Measurements from ENCODE around the gene AJAP1. TPM values are rescaled to one million over a fixed set of nuclear protein-coding genes. Genes with fewer than 3 reads are reported as not detected.

The AJAP1 gene
- total RNA-seq, 1 donor from 2014 or later: not detected

DNA sequence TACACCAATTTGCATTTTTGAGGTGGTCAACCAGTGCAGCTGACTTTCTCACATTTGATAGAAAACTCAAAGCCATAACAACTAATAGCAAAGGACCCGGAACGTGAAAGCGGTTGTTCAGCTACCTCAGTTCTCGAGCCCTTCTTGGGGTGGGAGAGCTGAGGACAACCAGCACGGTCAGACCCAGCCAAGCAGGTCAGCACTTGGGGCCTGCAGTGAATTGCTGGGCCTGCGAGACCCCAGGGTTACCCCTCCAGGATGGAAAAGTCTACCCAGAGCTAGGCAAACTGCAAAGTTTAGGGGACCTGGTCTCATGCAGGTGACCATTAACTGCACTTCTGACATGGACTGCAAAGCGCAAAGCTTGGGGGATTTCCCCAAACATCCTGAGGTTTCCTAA lies 23.8 kb upstream of the AJAP1 start:
- intact Hi-C loops (cut with micrococcal nuclease): no loop called here

DNA sequence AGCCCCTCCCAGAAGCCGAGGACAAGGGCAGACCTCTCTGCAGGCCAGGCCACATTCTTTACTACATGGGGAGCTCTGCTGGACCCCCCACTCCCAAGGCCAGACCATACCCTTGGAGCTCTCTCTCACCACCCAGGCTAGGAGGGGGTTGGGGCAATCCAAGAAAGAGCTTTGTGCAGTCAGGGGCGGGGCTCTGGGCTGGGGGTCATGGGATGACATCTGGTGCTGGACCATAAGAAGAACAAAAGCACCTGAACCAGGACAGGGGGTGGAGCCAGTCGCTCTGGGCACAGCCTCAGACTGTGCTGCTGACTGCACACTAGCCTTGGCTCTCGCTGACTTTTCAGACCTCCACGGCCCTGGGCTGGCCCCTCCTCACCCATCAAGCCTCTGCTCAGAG lies 23.1 kb upstream of the AJAP1 start:
- intact Hi-C loops (cut with micrococcal nuclease): no loop called here

DNA sequence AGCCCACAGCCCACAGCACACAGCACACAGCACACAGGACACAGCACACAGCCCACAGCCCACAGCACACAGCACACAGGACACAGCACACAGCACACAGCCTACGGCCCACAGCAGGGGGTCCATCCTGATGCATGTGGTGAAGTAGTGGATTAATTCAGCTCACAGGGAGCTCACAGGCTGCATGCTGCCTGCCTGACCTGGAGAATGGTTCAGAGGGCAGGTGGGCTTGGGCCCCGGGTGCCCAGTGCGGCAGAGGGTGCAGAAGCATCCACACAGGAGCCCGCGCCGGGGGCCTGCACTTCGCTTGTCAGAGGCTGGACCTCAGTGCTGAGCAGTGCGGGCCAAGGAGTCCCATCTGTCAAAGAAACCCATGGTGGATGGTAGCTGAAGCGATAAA lies 21.1 kb upstream of the AJAP1 start:
- intact Hi-C loops (cut with micrococcal nuclease): no loop called here

DNA sequence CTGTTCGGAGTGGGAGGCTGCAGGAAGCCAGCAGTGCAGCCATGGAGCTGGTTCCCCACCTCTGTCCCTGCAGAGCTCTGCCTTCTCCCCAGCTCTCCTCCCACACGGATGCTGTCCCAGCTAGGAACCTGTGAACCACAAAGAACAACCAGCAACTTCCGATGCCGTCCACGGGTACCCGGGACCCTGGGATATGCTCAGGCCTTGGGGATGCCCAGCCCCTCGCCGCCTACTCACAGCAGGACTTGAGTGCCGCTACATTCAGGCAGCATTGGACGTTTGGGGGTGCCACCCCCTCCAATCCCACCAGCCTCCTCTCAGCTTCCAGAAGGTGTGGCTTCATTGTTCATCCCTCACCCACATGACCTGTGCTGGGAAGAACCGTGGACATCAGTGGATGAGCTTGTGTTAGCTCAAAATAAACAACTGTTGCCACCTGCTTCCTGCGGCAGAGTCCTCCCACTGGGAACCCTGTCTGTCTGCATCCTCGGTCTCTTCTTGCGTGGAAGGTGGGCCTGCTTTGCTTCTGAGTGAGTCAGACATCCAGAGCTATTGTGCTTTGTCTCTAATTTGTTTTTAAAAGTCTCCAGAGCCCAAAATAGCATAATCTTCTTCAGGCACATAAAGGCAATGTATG lies 20.1 kb upstream of the AJAP1 start:
- intact Hi-C loops (cut with micrococcal nuclease): no loop called here

DNA sequence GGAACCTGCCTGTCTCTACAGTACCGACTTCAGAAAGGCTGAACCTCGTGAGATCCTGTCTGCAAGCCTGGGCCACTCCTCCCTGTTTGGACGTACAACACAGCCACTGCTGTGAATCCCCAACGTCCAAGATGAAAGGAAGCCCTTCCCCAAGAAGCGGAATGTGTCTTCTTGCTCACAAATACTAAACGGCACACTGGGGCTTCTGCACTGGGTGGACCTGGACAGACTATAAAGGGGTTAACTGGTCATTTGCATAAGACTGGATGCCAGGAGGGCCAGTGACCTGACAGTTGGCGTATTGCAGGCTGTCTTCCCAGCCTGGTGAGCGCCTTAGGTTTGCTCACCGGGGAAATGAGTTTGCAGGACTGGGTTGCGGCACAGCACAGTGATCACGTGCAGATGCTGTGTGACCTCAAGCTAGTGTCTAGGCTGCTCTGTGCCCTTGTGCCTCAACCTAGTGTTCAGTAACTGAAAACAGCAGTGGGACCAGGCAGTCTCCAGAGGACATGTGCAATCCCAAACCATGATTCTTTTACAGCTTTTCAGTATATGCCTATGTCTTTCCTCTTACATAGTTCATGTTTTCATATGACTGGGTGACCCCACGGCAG lies 19.5 kb upstream of the AJAP1 start:
- intact Hi-C loops (cut with micrococcal nuclease): no loop called here

DNA sequence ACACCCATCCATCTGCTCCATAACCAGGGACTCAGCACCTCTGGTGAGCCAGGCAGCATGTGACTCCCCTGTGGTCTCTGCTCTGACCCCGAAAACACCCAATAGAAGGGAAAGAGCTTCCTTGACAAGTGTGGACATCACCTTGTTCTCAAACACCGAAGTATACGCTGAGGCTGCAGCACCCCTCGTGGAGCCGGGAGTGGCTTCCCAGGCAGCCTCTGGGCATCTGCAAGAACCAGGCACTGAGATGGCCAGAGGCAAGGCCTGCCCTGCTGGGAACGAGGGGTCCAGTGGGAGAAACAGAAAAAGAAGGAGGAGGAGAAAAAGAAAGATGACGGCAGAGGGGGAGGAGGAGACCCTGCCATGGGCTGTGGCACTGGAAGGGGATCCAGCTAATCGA lies 18.2 kb upstream of the AJAP1 start:
- intact Hi-C loops (cut with micrococcal nuclease): no loop called here

DNA sequence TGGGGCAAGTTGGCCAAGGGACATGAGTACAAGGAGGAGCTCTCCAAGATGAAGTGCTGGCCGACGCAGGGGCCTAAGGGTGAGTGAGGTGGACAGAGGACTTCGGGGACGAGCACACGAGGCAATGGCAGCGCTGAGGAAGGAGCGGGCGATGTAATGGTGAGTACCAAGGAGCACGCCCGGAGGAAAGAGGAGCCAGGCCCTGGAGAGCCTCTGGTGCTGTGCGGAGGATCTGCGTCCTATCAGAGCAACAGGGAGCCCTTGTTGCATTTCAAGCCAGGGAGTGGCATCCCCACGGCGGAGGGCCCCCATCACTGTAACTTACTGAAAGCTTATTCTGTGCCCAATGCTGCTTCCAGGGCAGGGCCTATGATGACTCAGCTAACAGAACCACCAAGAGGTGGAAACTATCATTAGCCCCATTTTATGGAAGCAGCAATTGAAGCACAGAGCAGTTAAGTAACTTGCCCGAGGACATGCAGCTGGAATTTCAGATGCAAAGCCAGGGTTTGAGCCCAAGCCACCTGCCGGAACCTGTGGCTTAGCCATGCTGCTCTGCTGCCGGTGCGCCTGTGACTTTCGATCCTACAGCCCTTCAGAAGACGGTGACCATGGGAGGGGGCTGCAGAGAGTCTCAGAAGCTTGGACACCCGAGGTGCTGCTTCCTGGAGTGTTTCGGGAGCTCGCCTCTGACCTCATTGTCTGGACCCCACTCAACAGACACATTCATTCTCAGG lies 17.6 kb upstream of the AJAP1 start:
- intact Hi-C loops (cut with micrococcal nuclease): no loop called here

DNA sequence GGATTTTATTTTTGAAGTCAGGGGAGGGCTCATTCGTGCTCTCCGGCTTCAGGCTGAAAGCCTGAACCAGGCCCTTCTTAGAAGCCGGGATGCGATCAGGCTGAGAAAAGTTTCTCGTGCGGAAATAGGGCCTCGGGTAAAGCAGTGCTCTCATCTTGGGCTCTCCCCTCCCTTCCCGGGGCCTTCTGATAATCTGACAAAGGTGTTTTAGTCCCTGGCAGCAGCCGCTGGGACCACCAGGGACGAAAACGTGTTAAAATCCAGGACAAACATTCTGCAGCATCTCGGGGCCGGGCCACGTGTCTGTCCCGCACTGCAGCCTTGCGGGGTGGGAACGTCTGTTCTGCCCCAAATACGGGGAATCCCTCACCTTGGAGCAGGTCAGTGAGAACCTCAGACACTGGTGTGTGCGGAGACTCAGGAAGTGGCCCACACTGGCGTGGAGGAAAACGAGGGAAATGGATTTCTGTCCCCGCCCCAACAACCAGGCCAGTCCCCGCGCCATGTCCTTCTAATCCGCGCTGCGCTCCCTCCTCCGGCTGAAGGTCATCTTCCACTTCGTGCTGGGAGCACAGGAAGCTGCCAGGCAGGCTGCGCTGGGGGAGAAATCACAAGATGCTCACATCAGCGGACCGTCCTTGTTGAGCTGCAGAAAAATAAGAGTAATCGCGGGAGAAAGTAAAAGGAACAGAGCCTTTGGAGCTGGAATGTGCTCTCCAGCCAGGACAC lies 16.6 kb upstream of the AJAP1 start:
- intact Hi-C loops (cut with micrococcal nuclease): no loop called here

DNA sequence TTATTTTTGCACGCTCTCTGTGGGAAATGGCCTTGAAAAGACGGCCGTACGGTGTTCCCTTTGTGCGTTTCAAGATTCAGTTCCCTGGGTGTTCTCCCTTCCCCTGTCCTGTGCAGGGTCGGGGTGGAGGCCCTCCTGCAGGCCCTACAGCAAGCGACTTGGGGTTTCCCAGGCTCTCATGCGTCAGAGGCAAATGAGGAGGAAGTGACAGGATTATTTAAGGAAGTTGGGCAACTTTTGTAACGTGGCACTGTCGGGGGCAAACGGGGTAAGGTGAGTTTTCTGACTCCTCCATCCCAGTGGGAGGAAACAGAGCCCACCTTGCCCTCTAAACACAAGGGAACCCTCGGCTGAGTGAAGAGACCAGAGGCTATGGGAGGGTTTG lies 16.1 kb upstream of the AJAP1 start:
- intact Hi-C loops (cut with micrococcal nuclease): no loop called here

DNA sequence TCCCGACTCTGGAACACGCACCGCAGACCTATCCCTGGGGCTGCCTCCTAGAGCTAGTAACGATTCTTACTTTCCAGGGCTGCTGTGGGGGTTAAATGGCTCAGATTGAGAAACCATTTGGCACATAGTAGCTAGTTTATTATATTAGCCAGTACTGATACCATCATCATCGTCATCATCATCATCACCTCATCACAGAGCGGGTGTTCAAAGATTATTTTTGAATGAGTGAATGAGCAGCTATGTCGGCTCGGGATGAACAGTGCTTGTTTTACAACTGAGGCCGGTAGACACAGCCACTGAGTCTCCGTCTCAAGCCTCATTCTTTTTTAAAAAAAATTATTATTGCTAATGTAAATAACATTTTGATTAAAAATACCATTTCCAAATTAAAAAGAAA lies 13.5 kb upstream of the AJAP1 start:
- intact Hi-C loops (cut with micrococcal nuclease): no loop called here

DNA sequence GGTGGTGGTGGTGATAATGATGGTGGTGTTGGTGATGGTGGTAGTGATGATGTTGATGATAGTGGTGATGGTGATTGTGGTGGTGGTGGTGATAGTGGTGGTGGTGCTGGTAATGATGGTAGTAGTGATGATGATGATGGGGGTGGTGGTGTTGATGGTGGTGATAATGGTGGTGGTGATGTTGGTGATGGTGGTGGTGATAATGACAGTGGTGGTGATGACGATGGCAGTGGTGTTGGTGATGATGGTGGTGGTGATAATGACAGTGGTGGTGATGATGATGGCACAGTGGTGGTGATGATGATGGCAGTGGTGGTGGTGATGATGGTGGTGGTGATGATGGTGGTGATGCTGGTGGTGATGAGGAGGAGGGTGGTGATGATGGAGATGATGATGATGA lies 7.0 kb upstream of the AJAP1 start:
- intact Hi-C loops (cut with micrococcal nuclease): no loop called here

DNA sequence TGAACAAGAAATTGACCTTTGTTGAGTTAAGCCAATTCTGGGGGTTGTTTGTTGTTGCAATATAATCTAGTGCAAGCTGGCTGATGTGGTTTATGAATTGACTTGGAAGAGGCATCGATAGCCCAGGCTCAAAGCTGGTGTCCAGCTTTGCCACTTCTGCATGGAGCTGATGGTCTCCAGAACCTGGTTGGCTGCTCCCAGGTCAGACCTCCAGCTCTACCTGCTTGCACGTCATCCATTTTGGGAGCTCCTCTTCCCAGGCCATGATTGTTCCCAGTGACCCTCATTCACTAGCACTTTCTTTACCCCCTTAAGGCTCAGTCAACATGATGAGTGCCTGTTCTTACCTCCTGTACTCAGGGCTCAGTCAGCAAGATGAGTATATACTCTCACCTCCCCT lies 5.8 kb upstream of the AJAP1 start:
- intact Hi-C loops (cut with micrococcal nuclease): no loop called here

DNA sequence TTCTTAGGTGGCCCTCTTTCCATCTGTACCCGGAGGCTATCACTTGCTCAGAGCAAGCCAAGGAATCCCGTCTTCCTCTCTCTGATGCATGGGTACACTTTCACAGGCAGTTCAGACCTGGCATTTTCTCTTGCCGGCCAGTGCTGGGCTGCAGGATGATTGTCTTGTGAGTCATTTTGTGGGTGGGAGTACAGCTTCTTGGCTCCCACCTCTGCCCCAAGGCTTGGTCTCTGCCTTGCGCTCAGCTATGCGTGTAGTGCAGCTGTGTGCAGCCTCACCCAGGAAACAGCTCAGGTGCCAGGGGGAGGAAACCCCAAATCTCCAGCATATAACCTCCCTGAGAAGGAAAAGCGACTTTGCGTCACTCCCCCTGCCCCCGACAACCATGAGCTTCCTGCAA lies 3.9 kb upstream of the AJAP1 start:
- intact Hi-C loops (cut with micrococcal nuclease): loop anchor here (5.0 to 10.0 kb wide), 3 partner anchors 476 to 1094 kb away; no protein-coding TSS in a partner anchor

DNA sequence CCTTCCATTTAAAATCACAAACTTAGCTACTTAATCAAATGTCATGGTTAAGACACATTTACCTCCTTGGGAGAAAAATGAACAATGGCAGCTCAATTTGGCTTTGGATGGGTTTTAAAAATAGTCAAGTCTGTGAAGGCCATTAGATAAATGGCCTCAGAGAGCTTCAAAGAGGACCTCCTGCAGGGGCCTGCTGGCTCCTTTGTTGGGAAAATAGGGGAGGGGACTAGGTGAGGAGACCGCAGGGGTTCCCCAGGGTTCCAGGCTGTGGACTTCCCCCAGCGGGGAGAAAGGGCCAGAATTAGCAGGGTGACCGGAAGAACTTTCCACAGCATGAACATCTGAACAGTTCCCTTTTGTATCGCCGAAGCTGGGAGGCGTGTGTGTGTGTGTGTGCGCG lies 3.4 kb upstream of the AJAP1 start:
- intact Hi-C loops (cut with micrococcal nuclease): loop anchor here (5.0 to 10.0 kb wide), 3 partner anchors 476 to 1094 kb away; no protein-coding TSS in a partner anchor

DNA sequence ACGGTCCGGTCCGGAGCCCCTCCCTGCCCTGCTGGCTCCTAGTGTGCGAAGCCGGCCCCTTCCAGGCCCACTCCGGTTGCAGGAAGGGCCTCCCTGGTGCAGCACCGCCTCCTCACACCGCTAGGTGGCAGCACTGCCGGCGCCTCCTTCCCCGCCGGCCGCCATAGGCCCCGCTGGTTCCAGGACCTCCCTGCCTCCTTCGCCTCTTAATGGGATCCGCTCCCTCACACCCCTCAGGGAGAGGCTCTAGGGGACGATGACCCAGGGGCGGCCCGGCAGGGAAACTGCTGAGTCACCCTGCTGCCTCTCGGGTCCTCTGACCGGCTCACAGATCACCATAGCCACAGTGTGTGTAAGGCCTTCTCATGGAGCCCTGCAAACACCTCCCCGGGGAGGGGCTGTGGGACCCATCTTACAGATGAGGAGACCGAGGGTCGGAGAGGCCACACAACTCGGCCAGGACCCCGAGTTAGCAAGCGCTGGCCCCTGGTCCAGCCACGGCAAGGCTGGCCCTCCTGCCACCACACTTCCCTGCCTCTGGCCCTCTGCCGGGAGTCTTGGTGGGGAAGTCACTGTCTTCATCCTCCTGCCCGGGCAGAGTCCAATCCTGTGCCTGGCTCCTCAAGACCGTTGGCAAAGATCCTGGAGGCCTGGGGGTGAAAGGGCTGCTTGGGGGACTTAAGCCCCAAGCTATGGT lies 1.6 kb upstream of the AJAP1 start:
- intact Hi-C loops (cut with micrococcal nuclease): loop anchor here (2.0 to 10.0 kb wide), 4 partner anchors 478 to 1092 kb away; no protein-coding TSS in a partner anchor

DNA sequence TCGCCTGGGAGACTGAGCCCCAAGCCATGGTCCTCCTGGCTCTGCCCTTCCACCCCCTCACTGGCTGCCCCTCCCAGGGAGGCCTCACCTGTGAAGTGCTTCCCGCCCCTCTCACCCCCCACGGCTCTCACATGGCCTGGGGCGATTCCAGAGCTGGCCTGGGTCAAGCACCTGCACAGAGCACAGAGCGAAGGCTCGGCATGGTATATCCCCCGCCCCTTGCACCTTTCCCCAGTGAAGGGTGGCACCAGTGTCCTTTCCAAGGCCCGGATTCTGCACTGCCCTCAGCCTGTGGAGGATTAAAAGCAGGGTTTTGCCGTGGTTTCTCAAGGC lies 1.1 kb upstream of the AJAP1 start:
- intact Hi-C loops (cut with micrococcal nuclease): loop anchor here (2.0 to 10.0 kb wide), 4 partner anchors 478 to 1092 kb away; no protein-coding TSS in a partner anchor

DNA sequence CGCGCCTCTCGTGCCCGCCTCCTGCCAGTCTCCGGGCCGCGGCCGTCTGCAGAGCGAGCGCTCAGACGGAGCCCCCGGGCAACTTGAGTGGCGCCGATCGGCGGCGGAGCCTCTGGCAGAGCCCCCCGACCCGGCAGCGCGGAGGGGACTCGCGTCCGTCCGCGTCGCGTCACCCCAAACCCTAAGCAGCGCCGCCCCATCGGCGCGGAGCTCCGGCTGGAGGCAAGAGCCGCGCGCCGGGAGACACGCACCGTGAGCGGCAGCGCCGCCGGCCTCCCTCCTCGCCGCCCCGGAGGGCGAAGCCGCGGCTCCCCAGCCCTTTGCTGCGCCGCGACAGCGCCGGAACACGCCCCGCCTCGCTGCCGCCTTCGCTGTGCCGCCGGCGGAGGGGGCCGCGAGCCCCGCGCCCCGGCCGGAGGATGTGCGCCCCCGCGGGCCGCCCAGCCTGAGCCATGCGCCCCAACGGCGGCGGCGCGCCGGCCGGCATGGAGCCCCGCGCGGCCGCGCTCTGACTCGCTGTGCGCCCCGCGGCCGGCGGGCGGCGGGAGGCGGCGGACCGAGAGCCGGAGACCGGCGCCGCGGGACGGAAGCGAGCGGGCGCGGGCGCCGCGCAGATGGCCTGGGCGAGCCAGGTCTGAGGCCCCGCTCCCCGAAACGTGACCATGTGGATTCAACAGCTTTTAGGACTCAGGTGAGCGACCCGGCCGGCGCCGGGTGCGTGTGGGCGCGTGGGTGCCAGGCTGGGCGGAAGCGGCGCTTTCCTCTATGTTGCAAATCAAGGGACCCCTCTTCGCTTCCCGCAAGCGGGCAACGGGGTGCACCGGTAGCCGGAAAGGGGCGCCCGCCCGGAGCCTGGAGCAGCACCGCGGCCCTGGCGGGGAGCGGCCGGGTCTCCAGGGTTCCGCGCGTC lies 610 bp downstream of the AJAP1 start:
- intact Hi-C loops (cut with micrococcal nuclease): loop anchor here (5.0 to 10.0 kb wide), 3 partner anchors 480 to 1090 kb away; no protein-coding TSS in a partner anchor

DNA sequence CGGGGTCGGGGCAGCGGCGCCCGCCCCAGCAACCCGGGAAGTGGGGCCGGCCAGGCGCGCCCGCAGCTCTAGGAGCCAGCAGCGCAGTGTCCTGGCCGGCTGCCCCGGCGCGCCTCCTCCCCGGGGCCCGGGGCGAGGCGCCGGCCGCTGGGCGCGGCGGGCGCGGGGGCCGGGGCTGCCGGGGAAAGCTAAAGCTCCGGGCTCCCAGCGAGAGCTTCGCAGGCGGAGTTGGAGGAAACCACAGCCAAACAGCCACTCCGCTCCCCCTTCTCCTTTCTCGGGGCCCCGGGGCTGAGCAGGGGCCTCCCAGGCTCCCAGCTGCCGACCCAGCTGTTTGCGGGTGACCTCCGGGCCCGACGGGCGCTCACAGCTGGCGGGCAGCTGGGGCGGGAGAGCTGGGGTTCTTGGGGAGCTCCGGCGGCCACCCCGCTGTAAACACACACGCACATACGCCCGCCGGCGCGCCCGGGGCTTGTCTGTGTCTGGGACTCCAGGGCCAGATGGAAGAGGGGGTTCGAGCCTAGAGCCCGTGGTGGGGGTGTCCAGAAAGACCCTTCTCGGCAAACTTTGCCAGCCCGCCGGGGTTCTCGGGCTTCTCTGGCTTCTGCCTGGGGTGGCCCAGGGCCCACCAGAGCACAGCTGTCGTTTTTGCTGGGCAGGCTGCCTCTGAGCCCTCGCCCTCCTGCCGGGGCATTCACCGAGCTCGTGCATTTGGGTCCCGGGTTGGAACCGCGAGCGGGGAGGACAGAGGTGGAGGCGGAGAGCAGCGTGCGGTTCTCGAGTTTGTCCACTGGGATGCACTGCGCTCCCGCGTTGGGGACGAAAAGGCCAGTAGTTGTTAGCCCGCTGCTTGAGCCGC lies 1.5 kb downstream of the AJAP1 start:
- intact Hi-C loops (cut with micrococcal nuclease): loop anchor here (10.0 kb wide), 2 partner anchors 481 to 1089 kb away; no protein-coding TSS in a partner anchor

DNA sequence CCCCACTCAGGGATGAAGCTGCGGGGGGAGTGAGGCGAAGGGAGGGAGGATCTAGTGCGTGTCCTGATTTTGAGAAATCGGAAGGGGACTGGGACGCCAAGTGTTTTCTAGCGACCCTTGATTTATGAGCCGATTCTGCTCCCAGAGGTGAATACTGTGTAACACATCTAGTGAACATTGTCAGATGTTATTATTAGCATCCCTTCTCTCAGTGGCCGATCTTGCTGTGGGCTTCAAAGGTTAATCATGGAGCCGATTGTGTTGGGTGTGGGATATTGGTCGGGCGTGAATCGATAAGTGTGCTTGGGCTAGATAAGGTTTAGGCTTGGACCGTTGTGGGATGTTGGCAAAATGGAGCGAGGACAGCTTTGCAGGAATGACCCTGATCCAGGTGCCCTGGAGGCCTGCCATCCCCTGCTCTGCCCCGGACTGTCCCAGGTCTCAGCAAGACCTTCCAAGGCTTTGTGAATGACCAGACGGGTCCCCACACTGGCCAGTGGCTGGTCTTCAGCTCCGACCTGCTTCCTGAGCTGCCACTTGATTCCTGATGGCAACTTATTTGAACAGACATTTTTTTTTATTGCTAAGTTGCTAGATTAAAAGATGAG lies 2.2 kb downstream of the AJAP1 start:
- intact Hi-C loops (cut with micrococcal nuclease): loop anchor here (10.0 kb wide), 2 partner anchors 482 to 1088 kb away; no protein-coding TSS in a partner anchor

Measured in T-helper 1 cell treated with Interleukin-12 subunit alpha and Interleukin-12 subunit beta and Interleukin-4 antibody, amounts not matched to agents 30 ng/mL and 1 ng/mL, for 36 hours (primary cell).